Stimulated activated CD4-positive, alpha-beta T cell treated with anti-CD3 and anti-CD28 coated beads, Interleukin-4, amount 100 ng/mL, for 1 hour (primary cell): Measurements from ENCODE around the gene BCAS1.

Experiments used
- DNase-seq: peaks from one replicate; pipeline ENCODE4 v3.0.0-alpha.2; 2020

Gene BCAS1

DNA sequence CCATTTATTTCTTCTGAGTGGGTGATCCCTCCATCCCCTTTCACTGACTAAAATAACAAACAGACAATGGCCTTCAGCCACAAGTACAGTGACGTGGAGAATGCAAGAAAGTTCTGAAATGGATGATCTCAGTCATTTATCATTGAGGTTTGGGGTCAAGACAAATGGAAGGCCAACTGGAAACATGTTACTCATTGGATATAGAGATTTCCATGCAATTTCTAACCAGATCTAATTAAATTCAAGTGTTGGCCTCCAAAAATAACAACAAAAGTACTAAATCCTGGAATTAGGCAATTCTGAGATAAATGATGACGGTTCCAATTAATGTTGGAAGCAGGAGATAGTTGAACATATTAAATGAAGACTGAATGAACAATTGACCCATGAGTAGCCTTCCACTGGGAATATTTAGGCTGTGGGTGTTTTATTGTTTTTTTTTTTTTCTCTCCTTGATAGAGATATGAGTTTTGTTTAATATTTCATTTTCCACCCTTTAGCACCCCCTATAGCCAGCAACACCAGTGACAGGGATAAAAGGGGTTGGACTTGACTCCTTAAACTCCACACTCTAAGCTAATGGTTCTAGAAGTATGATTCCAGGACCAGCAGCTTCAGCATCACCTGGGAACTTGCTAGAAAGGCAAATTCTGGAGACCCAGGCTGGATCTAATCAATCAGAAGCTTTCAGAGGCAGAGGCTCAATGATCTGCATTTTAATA lies 112.8 kb downstream of the BCAS1 start:
- DNase-seq: no peak

DNA sequence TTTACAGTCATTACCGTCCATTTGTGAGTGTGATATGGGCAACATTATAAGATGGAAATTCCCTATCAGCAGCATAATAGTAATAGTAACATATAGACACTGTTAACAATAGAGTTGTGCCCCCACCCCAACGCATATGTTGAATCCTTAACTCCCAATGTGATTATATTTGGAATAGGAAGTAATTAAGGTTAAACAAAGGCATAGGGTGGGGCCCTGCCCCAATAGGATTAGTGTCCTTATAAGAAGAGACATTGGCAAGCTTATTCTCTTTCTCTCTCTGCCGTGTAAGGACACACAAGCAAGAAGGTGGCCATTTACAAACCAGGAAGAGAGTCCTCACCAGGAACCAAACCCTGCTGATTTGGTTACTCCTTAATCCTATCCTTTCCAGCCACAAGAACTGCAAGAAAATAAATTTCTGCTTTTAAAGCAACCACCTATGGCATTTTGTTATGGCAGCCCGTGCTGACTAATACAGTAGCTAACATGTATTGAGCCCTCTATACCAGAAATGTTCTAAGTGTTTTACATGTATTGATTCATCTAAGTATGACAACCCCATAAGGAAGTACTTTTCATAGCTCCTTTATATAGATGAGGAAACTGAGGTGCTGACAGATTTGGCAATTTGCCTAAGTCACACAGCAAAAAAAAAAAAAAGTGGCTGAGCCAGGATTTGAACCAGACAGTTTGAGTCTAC lies 114.2 kb downstream of the BCAS1 start:
- no peak for DNase-seq

- no peak for DNase-seq
Measured at GRCh38 chr20:53954723-53955658, 115.4 kb downstream of the BCAS1 start.

- DNase-seq: no peak
Measured at GRCh38 chr20:53952528-53953096, 117.8 kb downstream of the BCAS1 start.

GRCh38 chr20:53950578-53950977 lies 119.8 kb downstream of the BCAS1 start:
- no peak for DNase-seq

GRCh38 chr20:53950031-53950430 lies 120.4 kb downstream of the BCAS1 start:
- DNase-seq: no peak

DNA sequence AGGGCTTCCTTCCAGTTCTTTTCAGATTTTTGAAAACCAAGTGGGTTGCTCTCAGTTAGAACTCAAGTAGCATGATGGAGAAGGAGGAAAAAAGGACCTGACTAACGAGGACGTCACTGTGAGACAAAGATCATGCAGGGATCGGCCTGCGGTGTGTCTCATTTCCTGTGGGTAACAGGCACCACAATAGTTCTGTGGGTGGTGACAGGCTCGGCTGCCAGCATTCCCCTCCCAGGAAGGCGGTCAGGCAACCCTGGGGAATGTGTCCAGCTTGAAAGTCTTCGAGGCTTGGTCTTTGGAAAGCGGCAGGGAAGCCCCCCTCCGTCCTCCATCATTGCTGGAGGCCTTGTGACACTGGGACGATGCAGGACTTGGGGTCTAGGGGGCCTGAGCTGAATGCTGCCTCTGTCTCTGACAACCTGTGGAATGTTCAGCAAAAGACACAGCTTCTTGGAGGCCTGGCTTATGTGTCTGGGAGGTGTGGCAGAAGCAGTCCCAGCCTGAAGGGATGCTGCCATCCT lies 121.0 kb downstream of the BCAS1 start:
- DNase-seq: peak; percentile 62

DNA sequence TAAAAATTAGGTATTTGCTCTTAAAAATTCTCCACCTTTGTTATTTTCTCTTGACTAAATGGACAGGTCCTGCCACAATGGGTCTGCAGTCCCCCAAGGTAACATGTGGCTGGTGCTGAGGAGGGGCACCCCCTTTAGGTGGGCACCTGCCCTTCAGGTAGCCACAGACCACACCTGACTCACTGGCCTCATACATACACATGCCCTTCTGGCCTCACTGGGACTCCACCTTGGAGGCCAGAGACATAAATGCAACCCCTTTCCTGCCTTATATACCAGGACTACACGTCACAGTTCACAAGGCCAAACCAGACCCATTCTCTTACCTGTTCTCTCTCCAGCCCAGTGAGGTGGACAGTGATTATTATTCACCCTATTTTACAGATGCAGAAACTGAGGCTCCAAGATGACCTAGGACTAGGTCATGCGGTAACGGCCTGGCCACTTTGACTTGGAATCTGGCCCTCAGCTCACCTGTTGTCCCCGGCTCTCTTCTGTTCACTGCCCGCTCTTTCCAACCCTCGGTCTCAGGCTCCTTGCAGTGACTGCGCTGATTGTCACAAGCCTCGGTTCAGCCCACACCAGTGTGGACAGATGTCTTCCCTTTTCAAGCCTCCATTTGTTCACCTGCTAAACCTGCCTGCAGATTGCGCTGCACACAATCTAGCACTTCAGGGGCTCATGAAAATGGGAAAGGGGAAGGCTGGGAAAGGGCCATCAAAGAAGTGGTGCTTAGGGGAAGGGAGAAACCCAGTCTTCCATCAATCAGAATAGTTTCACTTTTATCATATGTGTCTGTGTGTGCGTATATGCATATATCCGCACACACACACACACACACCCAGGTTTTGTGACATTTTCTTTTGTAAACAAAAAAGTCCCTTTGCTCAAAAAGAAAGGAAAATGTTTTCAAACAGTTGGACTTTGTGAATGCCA lies 121.7 kb downstream of the BCAS1 start:
- DNase-seq: no peak

- DNase-seq: no peak
Measured at GRCh38 chr20:53947501-53948195, 122.7 kb downstream of the BCAS1 start.

DNA sequence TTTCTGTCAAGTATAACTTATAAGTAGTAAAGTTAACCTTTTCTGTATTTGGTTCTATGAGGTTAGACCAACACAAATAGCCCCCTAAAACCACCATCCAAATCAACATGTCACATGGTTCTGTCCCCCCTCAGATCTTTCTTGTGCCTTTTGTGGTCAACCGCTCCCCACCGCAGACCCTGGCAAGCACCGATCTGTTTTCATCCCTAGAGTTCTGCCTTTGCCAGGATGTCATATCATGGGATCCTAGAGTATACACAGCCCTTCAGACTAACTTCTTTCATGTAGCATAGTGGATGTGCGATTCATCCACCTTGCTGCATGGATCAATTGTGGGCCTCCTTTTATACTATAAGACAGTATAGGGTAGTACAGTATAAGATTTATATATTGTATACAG lies 124.3 kb downstream of the BCAS1 start:
- no peak for DNase-seq

- no peak for DNase-seq
Measured at GRCh38 chr20:53945478-53945877, 124.9 kb downstream of the BCAS1 start.

GRCh38 chr20:53944796-53945195 lies 125.6 kb downstream of the BCAS1 start:
- no peak for DNase-seq

- peak; percentile 34 for DNase-seq
Measured at GRCh38 chr20:53943522-53944291, 126.7 kb downstream of the BCAS1 start.

DNA sequence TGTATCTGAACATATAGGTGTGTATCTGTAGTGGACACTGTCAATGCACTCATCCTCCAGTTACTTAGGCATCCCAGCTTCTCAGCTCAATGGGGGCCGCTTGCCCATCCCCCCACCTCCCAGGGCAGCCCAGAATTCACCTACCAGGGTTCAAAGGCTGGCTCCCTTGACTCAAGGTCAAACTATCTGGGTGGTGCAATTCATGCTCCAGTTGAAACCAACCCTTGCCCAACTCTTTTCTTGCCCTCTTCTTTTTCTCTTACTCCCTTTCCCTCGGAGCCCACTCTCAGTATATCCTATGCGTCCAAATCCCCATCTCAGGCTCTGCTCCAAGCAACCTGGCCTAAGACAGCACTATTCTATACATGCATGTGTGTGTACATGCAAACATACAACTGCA lies 127.4 kb downstream of the BCAS1 start:
- DNase-seq: no peak

GRCh38 chr20:53942472-53942816 lies 128.0 kb downstream of the BCAS1 start:
- no peak for DNase-seq

DNA sequence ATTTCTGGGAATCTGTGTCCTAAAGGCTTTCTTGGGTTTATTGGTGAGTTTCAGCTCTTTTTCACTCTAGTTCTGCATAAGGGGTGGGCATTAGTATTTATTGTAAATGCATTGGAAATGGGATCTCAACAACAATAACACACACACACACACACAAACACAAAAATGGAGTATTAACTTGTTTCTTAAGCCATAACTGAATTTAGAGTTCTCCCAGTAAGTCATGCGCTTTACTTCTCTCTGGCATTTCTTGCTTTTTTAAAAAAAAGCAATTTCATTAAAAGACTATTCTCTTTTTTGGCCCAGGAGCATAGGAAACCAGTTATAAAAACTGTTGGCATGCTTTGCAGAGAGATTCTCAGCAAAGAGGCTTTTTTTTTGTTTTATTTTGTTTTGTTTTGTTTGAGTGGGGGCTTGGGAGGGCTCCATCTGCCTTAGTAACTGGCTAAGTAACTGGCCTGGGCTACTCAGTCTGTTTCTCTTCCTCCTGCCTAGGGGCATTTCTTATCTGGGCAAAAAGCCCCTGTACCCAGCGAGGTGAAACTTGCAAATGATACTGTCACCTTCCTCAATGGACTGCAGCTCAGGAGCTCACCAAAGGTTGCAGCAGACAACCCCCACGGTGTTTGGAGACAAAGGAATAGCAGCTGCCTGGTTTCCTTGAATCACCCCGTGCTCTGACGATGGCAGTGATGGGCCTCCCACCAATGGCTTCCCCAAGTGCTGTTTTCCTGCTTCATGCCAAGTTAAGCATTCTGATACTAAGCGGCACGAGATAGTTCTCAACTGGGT lies 128.5 kb downstream of the BCAS1 start:
- no peak for DNase-seq

DNA sequence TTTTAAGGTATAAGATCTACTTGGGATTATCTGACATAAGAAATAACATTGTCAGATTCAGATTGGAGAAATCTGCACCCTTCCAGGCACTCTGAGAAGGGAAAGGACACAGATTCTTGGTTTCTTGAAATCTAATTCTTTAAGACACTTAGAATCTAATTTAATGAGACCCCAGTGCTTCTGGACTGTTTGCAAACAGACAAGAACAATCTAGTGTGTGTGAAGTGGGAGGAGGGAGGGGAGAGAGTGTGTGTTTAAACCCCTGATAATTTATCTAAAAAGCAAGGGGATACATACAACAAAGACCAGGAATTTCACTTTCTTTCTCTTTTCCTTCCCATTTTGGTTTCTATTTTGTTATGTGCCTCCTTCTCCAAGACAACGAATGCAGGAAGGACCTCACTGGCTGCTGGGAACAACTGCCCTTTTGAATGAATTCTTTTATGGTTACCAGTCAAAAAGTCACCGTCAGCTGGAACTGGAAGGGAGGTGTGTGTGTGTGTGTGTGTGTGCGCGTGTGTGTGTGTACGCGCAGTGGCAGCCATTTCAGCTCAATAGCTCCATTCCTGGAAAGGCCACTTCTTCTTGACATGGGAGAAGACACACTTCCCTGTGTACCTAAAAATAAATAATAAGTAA lies 129.4 kb downstream of the BCAS1 start:
- no peak for DNase-seq

- no peak for DNase-seq
Measured at GRCh38 chr20:53940360-53940702, 130.1 kb downstream of the BCAS1 start.
